Neutrophil (primary cell): ENCODE measurements around the gene PACS2.

Experiments
- H3K27ac ChIP-seq: fragments of 200-600 bp; sonication (generic); 2 replicates; pipeline ENCODE4 v1.5.1; 2016; ENCODE audit warnings: mild to moderate bottlenecking, moderate library complexity
- H3K27me3 ChIP-seq: fragments of 200-600 bp; sonication (generic); 2 replicates; pipeline ENCODE4 v1.6.0; 2016; ENCODE audit warnings: mild to moderate bottlenecking
- H3K36me3 ChIP-seq: fragments of 200-600 bp; sonication (generic); 2 replicates; pipeline ENCODE4 v1.5.1; 2017
- H3K4me1 ChIP-seq, 2 experiments: fragments of 200-600 bp in 1 of 2; sonication (generic) in 1 of 2; 1 replicate in 1 of 2; 2 replicates in 1 of 2; pipeline versions ENCODE4 v1.5.1 to v1.6.1; 2013 to 2016; ENCODE audit warnings: low read depth in 1 of 2, low read length in 1 of 2, mild to moderate bottlenecking in 1 of 2, moderate library complexity in 1 of 2; ENCODE audit not compliant: control insufficient read depth in 1 of 2, insufficient read depth in 1 of 2
- H3K4me3 ChIP-seq, 2 experiments: fragments of 200-600 bp in 1 of 2; sonication (generic) in 1 of 2; 1 replicate in 1 of 2; 2 replicates in 1 of 2; pipeline ENCODE4 v1.5.1; 2013 to 2016; ENCODE audit warnings: low read depth in 1 of 2, low read length in 1 of 2, mild to moderate bottlenecking in 1 of 2, moderate library complexity in 1 of 2
- H3K9me3 ChIP-seq: fragments of 200-600 bp; sonication (generic); 2 replicates; pipeline ENCODE4 v1.5.1; 2016
- TF ChIP-seq, protein P1 (sequence below): fragments of 200-600 bp; sonication (generic); IDR thresholded peaks from 2 replicates; pipeline ENCODE4 v1.5.1; 2016; ENCODE audit warnings: antibody characterized with exemption

PACS2 gene

DNA sequence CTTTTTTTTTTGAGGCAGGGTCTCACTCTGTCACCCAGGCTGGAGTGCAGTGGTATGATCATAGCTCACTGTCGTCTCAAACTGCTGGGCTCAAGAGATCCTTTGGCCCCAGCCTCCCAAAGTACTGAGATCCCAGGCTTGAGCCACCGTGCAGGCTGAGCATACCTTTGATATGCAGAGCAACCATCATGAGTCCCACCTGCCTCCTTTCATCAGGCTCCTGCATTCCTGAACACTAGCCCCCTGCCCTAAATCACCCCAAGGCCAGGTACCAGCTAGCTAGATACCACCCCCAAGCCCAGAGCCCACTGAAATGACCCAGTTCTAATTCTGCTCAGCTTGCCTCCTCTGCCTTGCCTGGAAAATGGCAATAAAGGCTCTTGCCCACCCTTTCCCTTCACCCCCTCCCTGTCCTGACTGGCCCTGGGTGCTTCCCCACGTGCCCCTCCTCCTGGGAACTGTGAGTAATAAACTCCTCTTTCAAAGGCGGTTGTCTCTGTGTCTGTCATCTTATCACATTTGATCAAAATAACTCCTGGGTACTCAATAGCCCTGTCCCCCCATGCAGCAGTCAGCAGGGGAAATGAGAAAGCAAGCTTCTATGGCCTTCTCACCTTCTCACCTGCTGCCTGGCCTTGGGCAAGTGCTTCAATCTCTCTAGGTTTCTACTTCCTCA, 7.4 kb upstream of the PACS2 start:
- Histone ChIP-seq H3K4me1 (no peaks in the 10 kb centered on the region), H3K27ac (no peak overlapping the region), H3K36me3 (no peaks in the 10 kb centered on the region), H3K9me3 (no peaks in the 10 kb centered on the region), H3K27me3 (no peaks in the 10 kb centered on the region), H3K4me3 (no peak overlapping the region)
- TF ChIP-seq, protein P1, sequence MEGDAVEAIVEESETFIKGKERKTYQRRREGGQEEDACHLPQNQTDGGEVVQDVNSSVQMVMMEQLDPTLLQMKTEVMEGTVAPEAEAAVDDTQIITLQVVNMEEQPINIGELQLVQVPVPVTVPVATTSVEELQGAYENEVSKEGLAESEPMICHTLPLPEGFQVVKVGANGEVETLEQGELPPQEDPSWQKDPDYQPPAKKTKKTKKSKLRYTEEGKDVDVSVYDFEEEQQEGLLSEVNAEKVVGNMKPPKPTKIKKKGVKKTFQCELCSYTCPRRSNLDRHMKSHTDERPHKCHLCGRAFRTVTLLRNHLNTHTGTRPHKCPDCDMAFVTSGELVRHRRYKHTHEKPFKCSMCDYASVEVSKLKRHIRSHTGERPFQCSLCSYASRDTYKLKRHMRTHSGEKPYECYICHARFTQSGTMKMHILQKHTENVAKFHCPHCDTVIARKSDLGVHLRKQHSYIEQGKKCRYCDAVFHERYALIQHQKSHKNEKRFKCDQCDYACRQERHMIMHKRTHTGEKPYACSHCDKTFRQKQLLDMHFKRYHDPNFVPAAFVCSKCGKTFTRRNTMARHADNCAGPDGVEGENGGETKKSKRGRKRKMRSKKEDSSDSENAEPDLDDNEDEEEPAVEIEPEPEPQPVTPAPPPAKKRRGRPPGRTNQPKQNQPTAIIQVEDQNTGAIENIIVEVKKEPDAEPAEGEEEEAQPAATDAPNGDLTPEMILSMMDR: no peak

DNA sequence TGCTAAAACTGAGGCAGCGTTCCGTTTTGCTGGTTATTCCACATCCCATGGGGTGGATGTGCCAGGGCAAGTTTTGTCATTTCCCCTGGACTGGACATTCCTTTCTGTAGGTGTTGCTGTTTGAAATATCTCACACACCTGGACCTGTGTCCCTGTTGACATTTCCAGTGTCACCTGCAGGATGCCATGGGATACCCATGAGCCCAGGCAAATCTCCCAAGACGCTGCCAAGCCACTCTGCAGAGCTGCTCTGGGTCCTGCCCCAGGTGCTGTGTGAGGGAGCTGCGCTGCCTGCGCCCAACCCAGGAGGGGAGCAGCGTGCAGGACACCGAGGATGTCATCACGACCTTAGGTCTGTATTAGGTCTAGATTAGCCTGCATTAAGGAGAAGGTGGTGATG, 5.2 kb upstream of the PACS2 start:
- no peaks in the 10 kb centered on the region for H3K36me3 ChIP-seq
- no peaks in the 10 kb centered on the region for H3K9me3 ChIP-seq
- TF ChIP-seq, protein P1: no peak
- peaks cover 6 to 8% of the 10 kb centered on the region in 2 experiments for H3K4me1 ChIP-seq
- H3K27me3 ChIP-seq: peaks cover 15% of the 10 kb centered on the region
- no peak overlapping the region for H3K27ac ChIP-seq
- no peak overlapping the region for H3K4me3 ChIP-seq

DNA sequence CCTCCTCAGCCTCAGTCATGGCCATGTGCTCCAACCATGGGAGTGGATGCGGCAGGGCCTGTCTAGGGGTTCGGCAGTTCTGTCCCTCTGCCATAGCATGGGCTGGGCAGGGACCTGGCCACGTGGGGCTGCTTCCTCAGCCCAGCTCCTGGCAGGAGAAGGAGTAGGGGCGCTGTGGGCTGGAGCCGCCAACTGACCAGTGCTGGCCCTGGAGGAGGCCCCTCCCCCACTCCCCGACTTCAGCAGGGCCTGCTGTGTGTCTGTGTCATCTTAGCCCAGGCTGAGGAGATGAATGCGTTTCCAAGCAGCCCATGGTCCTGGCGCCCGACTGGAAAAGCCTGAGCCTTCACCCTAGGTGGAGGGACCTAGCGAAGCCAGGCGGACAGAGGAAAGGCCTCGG, 2.7 kb upstream of the PACS2 start:
- Histone ChIP-seq H3K27ac (no peak overlapping the region), H3K9me3 (no peaks in the 10 kb centered on the region), H3K27me3 (peaks cover 32% of the 10 kb centered on the region), H3K36me3 (no peaks in the 10 kb centered on the region), H3K4me1 (peaks cover 14 to 18% of the 10 kb centered on the region in 2 experiments), H3K4me3 (no peak overlapping the region)
- TF ChIP-seq, protein P1: no peak

DNA sequence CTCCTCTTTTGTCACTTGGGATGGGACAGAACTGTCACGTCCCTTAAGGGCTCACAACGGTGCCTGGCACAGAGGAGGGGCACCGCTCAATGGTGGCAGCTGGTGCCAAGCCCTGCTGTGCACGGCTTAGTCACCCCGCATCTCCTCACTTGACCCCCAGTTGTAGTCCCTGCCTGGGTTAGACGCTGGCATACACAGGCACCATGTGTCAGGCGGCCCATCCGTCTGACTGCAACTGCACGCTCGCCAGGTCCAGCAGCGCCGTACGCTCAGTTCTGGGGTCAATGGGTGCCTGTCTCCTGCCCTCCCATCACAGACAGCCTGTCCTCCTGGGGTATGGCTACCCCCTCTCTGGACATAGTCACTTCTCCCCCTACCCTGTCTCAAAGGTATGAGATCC, 1.6 kb upstream of the PACS2 start:
- H3K4me1 ChIP-seq: peaks cover 14 to 18% of the 10 kb centered on the region in 2 experiments
- H3K9me3 ChIP-seq: no peaks in the 10 kb centered on the region
- TF ChIP-seq, protein P1: no peak
- H3K27me3 ChIP-seq: peaks cover 32% of the 10 kb centered on the region
- H3K27ac ChIP-seq: no peak overlapping the region
- H3K4me3 ChIP-seq: no peak overlapping the region
- H3K36me3 ChIP-seq: no peaks in the 10 kb centered on the region

DNA sequence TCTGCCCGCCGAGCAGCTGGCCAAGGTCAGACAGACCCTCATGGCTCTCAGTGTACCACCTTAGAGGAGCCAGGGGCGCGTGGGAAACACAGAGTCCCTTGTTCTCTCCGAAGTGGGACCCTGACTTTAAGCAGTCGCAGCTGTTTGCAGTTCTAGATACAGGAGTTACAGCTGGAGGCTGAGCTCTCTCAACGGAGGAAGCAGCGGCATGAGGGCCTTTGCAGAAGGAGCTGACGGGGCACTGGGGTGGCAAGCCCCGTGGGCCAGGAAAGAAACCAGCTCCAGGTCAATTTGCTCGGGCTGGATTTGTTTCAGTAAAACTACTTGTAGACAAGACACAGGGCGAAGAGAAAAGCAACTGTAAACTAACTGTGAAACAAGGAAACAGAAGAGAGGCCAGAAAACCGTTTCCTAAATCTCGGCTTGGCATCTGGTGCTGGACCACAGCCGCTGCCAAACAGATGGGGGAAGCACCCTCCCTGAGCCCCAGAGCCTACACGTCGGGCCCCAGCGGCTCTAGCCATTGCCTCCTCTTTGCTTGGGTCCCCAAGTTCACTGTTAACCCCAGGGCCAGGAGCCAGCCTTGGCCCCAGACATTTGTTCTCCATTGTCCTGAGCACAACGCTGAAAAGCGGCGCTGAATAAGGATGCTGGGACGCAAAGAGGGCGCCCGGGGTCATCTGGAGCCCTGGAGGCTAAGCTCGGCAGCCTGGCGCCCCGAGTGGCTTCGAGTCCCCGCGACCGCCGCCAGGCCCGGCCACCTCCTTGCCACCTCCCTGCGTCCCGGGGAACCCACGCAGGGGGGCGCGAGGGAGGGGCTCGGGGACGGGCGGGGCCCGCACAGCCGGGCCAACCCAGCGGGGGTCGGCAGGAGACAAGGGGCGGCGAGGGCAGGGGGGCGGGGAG, 914 bp upstream of the PACS2 start:
- TF ChIP-seq, protein P1: no peak
- Histone ChIP-seq H3K9me3 (no peaks in the 10 kb centered on the region), H3K4me1 (peaks cover 14 to 18% of the 10 kb centered on the region in 2 experiments), H3K36me3 (no peaks in the 10 kb centered on the region), H3K27ac (peak overlapping the region; percentile 62), H3K4me3 (peak overlapping the region; percentile 61 to 94), H3K27me3 (peaks cover 32% of the 10 kb centered on the region)
